Muscle of leg (tissue), 11 donors: ENCODE measurements around the gene LRP1. TPM values are rescaled to one million over a fixed set of nuclear protein-coding genes. Genes with fewer than 3 reads are reported as not detected.

Experiments
- DNase-seq: peaks from one replicate; pipeline ENCODE4 v3.0.0; 2013
- H3K27ac ChIP-seq: one replicate; pipeline ENCODE4 v1.5.1; 2013; ENCODE audit warnings: mild to moderate bottlenecking, low read length, control low read depth
- H3K27me3 ChIP-seq: one replicate; pipeline ENCODE4 v1.6.1; 2013; ENCODE audit warnings: low read length; ENCODE audit not compliant: control insufficient read depth, insufficient read depth
- H3K36me3 ChIP-seq: one replicate; pipeline ENCODE4 v1.6.1; 2013; ENCODE audit warnings: low read length; ENCODE audit not compliant: control insufficient read depth, insufficient read depth
- H3K4me1 ChIP-seq: one replicate; pipeline ENCODE4 v1.6.1; 2013; ENCODE audit warnings: low read length; ENCODE audit not compliant: control insufficient read depth, insufficient read depth
- H3K4me3 ChIP-seq: one replicate; pipeline ENCODE4 v1.5.1; 2013; ENCODE audit warnings: low read length, control low read depth
- H3K9me3 ChIP-seq: replicated peaks from 2 replicates; pipeline ENCODE4 v1.6.1; 2013; ENCODE audit warnings: low read depth, low read length; ENCODE audit not compliant: control insufficient read depth
- WGBS: methylation state at CpG from one replicate; pipeline ENCODE4 v1.1.5; 2013; ENCODE audit warnings: missing lambda C conversion rate; ENCODE audit not compliant: insufficient coverage; 5-methylcytosine and 5-hydroxymethylcytosine counted together
- polyA plus RNA-seq, 8 donors: library from polyadenylated mRNA; unstranded; fragments of 120-200 nt; gene quantifications; one replicate each; pipeline versions ENCODE4 v1.2.1 to v1.2.3, GENCODE V29; 2013; ENCODE audit warnings: inconsistent platforms in 1 of 8, low replicate concordance in 1 of 8; ENCODE audit not compliant: insufficient read length in 8 of 8, insufficient read depth in 1 of 8
- total RNA-seq: library from RNA; stranded (reverse); fragments of 120-200 nt; gene quantifications from one replicate; pipeline ENCODE4 v1.2.4, GENCODE V29; 2013

The LRP1 gene
- total and polyA plus RNA-seq, 9 donors: 82.7 to 231 (median 160) TPM

- Histone ChIP-seq H3K36me3 (peaks cover 32% of the 10 kb centered on the region), H3K4me1 (peaks cover 63% of the 10 kb centered on the region), H3K27ac (no peak overlapping the region), H3K9me3 (no peaks in the 10 kb centered on the region), H3K4me3 (no peak overlapping the region), H3K27me3 (peaks cover 65% of the 10 kb centered on the region)
- no peak for DNase-seq
- WGBS: 33% methylated on average over 10 of the region's 11 CpGs
Observed at GRCh38 chr12:57215065-57215464, 86.8 kb downstream of the LRP1 start.

- peaks cover 68% of the 10 kb centered on the region for H3K4me1 ChIP-seq
- H3K27ac ChIP-seq: no peak overlapping the region
- H3K36me3 ChIP-seq: peaks cover 28% of the 10 kb centered on the region
- DNase-seq: no peak
- no peaks in the 10 kb centered on the region for H3K9me3 ChIP-seq
- no peak overlapping the region for H3K4me3 ChIP-seq
- 21% methylated on average over 5 of the region's 7 CpGs for WGBS
- H3K27me3 ChIP-seq: peaks cover 71% of the 10 kb centered on the region
Observed at GRCh38 chr12:57215668-57216013, 87.4 kb downstream of the LRP1 start.

- peaks cover 22% of the 10 kb centered on the region for H3K36me3 ChIP-seq
- peaks cover 67% of the 10 kb centered on the region for H3K4me1 ChIP-seq
- peaks cover 77% of the 10 kb centered on the region for H3K27me3 ChIP-seq
- H3K27ac ChIP-seq: no peak within 1 kb of the TSS
- no peak for DNase-seq
- under 1% methylated on average over 96 of the region's 102 CpGs for WGBS
- no peaks in the 10 kb centered on the region for H3K9me3 ChIP-seq
- H3K4me3 ChIP-seq: peak within 1 kb of the TSS; percentile 45
Observed at GRCh38 chr12:57216014-57216911, 88.0 kb downstream of the LRP1 start, which contains the start of gene NXPH4. NXPH4 (plus strand) TSS chr12:57216794; CDS start chr12:57216970, 176 bp downstream.

GRCh38 chr12:57216921-57217879 lies 88.9 kb downstream of the LRP1 start:
- H3K36me3 ChIP-seq: peaks cover 14% of the 10 kb centered on the region
- peaks cover 87% of the 10 kb centered on the region for H3K27me3 ChIP-seq
- peak overlapping the region; percentile 45 for H3K4me3 ChIP-seq
- H3K27ac ChIP-seq: no peak overlapping the region
- H3K9me3 ChIP-seq: no peaks in the 10 kb centered on the region
- H3K4me1 ChIP-seq: peaks cover 69% of the 10 kb centered on the region
- DNase-seq: peak; percentile 71
- WGBS: 1% methylated on average over 46 of the region's 63 CpGs

- no peaks in the 10 kb centered on the region for H3K9me3 ChIP-seq
- DNase-seq: peak; percentile 58
- H3K27ac ChIP-seq: no peak overlapping the region
- H3K4me1 ChIP-seq: peaks cover 66% of the 10 kb centered on the region
- peaks cover 5% of the 10 kb centered on the region for H3K36me3 ChIP-seq
- H3K4me3 ChIP-seq: no peak overlapping the region
- peaks cover 97% of the 10 kb centered on the region for H3K27me3 ChIP-seq
- 43% methylated on average over 4 of the region's 5 CpGs for WGBS
Observed at GRCh38 chr12:57218030-57218853, 90.0 kb downstream of the LRP1 start.

GRCh38 chr12:57219205-57219992 lies 91.1 kb downstream of the LRP1 start:
- DNase-seq: no peak
- peaks cover 55% of the 10 kb centered on the region for H3K4me1 ChIP-seq
- no peaks in the 10 kb centered on the region for H3K36me3 ChIP-seq
- no peak overlapping the region for H3K4me3 ChIP-seq
- H3K9me3 ChIP-seq: no peaks in the 10 kb centered on the region
- 39% methylated on average over 9 of the region's 14 CpGs for WGBS
- H3K27me3 ChIP-seq: peaks cover 98% of the 10 kb centered on the region
- no peak overlapping the region for H3K27ac ChIP-seq

GRCh38 chr12:57219993-57220754 lies 91.9 kb downstream of the LRP1 start:
- H3K4me1 ChIP-seq: peaks cover 52% of the 10 kb centered on the region

GRCh38 chr12:57220770-57221168 lies 92.5 kb downstream of the LRP1 start:
- DNase-seq: no peak
- 61% methylated on average over 1 of the region's 1 CpG for WGBS

More at GRCh38 chr12:57219993-57220754, 91.9 kb downstream of the LRP1 start:
- H3K4me3 ChIP-seq: no peak overlapping the region
- WGBS: 29% methylated on average over 2 of the region's 38 CpGs
- no peaks in the 10 kb centered on the region for H3K9me3 ChIP-seq
- no peak overlapping the region for H3K27ac ChIP-seq
- no peak for DNase-seq
- no peaks in the 10 kb centered on the region for H3K36me3 ChIP-seq
- peaks cover 98% of the 10 kb centered on the region for H3K27me3 ChIP-seq

More at GRCh38 chr12:57220770-57221168, 92.5 kb downstream of the LRP1 start:
- Histone ChIP-seq H3K27ac (no peak overlapping the region), H3K4me3 (no peak overlapping the region), H3K36me3 (no peaks in the 10 kb centered on the region), H3K4me1 (peaks cover 51% of the 10 kb centered on the region), H3K9me3 (no peaks in the 10 kb centered on the region), H3K27me3 (peaks cover 98% of the 10 kb centered on the region)
